ENCODE results near the gene WWOX.

The WWOX gene

DNA sequence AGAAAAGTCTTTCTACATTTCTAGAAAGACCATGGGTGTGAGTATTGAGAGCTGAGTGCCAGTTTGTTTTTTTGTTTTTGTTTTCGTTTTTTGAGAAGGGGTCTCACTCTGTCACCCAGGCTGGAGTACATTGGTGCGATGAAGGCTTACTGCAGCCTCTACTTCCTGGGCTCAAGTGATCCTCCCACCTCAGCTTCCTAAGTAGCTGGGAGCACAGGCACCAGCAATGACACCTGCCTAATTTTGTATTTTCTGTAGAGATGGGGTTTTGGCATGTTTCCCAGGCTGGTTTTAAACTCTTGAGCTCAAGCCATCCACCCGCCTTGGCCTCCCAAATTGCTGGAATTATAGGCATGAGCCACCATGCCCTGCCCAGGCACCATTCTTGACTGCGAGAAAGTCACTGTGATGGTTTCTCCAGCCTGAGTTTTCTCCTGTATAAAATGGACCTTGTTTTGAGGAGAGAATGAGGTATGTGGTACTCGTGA, 827.3 kb downstream of the WWOX start:
- no peak for TF ChIP-seq CTCF (IDR thresholded peaks at IDR 0.05; ENCODE audit: insufficient read depth, low read depth, low read length, missing control alignments)
- no peak overlapping the region for H3K4me3 ChIP-seq (ENCODE audit: low read depth, low read length)
- no peak for DNase-seq (ENCODE audit: low read depth)

DNA sequence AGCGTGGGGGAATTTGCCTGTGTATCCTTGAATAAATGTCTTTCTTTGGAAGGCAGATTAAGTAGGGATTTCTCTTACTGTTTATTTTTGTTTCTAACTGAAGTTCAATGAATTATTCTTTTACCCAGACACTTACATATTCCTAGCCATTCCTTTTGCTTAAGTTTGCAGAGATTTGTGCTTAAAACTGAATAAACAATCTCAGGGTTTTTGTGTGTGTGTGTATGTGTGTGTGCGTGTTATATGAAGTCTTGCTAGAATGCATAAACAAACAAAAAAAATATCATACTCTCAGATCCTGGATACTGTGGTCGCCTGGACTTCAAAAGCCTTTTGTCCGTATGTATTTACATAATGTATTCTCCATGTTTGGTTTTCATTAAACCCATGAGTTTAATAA, 828.3 kb downstream of the WWOX start:
- DNase-seq (ENCODE audit: low read depth): no peak
- TF ChIP-seq CTCF (IDR thresholded peaks at IDR 0.05; ENCODE audit: insufficient read depth, low read depth, low read length, missing control alignments): no peak
- H3K4me3 ChIP-seq (ENCODE audit: low read depth, low read length): no peak overlapping the region

DNA sequence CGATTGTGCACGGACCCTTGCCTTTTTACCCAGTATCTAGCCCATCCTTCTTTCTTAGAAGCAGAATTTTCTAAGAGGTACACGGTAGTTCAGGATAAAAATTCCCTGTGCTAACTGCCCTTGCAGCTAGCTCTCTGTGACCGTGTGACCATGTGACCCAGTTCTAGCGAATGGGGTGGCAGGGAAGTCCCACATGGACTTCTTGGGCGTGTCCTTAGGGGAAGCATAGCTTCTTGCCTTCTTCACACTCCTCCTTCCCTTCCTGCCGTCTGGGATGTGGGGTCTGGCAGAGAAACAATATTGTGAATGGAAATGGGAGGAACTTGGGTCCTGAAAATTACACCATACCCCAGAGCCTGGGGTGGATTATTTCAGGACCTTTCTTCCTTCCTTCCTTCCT, 830.4 kb downstream of the WWOX start:
- no peak for TF ChIP-seq CTCF (IDR thresholded peaks at IDR 0.05; ENCODE audit: insufficient read depth, low read depth, low read length, missing control alignments)
- DNase-seq (ENCODE audit: low read depth): no peak
- no peak overlapping the region for H3K4me3 ChIP-seq (ENCODE audit: low read depth, low read length)

GRCh38 chr16:78930561-78930960, 831.1 kb downstream of the WWOX start:
- no peak overlapping the region for H3K4me3 ChIP-seq (ENCODE audit: low read depth, low read length)
- TF ChIP-seq CTCF (IDR thresholded peaks at IDR 0.05; ENCODE audit: insufficient read depth, low read depth, low read length, missing control alignments): no peak
- DNase-seq (ENCODE audit: low read depth): no peak

GRCh38 chr16:78931267-78931666, 831.8 kb downstream of the WWOX start:
- DNase-seq (ENCODE audit: low read depth): no peak
- TF ChIP-seq CTCF (IDR thresholded peaks at IDR 0.05; ENCODE audit: insufficient read depth, low read depth, low read length, missing control alignments): no peak
- H3K4me3 ChIP-seq (ENCODE audit: low read depth, low read length): no peak overlapping the region

GRCh38 chr16:78931678-78932077, 832.2 kb downstream of the WWOX start:
- no peak for DNase-seq (ENCODE audit: low read depth)
- no peak for TF ChIP-seq CTCF (IDR thresholded peaks at IDR 0.05; ENCODE audit: insufficient read depth, low read depth, low read length, missing control alignments)

DNA sequence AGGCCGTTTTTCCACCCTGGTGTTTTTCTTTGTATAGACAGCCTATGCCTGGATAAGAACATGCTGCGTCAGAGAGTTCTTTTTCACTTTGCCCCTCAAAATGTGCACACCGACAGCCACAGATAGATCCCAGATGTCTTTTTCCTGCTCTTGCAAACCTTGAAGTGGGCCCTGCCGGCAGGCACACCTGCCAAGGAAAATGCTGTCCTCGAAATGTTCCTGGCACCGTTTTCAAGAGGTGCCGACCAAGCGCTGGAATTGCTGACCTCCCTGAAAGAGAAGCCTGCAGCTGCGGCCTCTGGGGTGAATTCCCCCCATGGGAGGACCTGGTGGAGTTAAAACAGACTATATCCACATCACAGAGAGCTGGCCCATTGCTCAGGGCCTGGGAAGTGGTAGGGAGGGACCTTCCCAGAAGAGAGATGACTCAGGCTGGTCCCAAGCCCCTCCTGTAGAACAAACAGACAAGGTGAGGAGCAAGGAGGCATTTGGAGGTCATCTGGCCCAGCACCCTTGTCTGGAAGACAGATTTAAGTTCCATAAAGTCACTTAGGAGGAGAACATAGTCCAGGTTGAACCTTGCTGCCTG, 833.0 kb downstream of the WWOX start:
- DNase-seq (ENCODE audit: low read depth): no peak
- no peak for TF ChIP-seq CTCF (IDR thresholded peaks at IDR 0.05; ENCODE audit: insufficient read depth, low read depth, low read length, missing control alignments)
- no peak overlapping the region for H3K4me3 ChIP-seq (ENCODE audit: low read depth, low read length)

More at GRCh38 chr16:78931678-78932077, 832.2 kb downstream of the WWOX start:
- no peak overlapping the region for H3K4me3 ChIP-seq (ENCODE audit: low read depth, low read length)
